Measurements from ENCODE around the gene USP30. TPM values are rescaled to one million over a fixed set of nuclear protein-coding genes. Genes with fewer than 3 reads are reported as not detected.

USP30 gene
- total RNA-seq, 1 experiment from 2014 or later = 6.9 TPM

DNA sequence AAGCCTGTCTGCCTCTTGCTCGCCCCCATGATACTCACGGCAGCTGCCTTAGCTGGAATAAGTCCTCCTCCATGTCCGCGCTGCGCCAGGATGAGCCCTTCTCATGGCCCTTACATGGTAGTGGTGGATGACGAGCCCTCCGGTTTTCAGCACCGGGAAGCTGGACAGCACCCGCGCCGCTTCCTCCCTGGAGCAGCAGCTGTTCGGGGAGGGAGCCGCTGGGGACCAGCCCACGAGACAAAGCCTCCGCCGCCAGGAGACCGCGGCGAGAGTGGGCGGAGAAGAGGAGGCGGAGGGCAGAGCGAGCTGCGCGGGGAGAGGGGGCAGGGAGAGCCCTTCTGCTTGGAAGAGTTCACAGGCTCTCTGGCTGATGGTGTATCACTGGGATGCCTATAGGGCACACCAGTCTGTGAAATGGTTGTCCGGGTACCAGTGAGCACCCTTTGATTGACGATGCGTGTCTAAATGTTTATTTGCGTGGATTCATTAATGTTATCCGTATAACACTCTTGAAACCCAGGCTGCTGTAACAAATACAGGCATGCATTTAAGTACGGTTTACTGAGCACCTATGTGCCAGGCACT lies 31.5 kb upstream of the USP30 start, which contains the start of gene SVOP:
SVOP (minus strand) TSS at position 273 of the 585 bp plus-strand sequence; CDS start at position 73, 200 bp downstream.
- Mint-ChIP-seq H3K27me3 (ENCODE audit: low read depth) (peaks cover 16% of the 10 kb centered on the region), H3K36me3 (no peaks in the 10 kb centered on the region)
- peak; percentile 44; the same call in 1 of the 2 replicates for TF ChIP-seq ZNF263 (CRISPR knock-in tag; IDR thresholded peaks at IDR 0.05; ENCODE audit: low read depth)
- 0 out of 2 replicates have a peak, but pooled peaks have one; percentile 87 for TF ChIP-seq MLX (CRISPR knock-in tag; IDR thresholded peaks at IDR 0.05)
- TF ChIP-seq TEAD4 (CRISPR knock-in tag; IDR thresholded peaks at IDR 0.05) = no peak; the same call in 1 of the 2 replicates
- TF ChIP-seq, protein P1, sequence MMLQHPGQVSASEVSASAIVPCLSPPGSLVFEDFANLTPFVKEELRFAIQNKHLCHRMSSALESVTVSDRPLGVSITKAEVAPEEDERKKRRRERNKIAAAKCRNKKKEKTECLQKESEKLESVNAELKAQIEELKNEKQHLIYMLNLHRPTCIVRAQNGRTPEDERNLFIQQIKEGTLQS (CRISPR knock-in tag; conservative IDR thresholded peaks at IDR 0.05) = no peak
- TF ChIP-seq CREB1 (CRISPR knock-in tag; IDR thresholded peaks at IDR 0.05) = peak; percentile 96
- TF ChIP-seq ZNF423 (CRISPR knock-in tag; IDR thresholded peaks at IDR 0.05) = no peak
- 0 out of 2 replicates have a peak, but pooled peaks have one; percentile 73 for TF ChIP-seq CBFB (CRISPR knock-in tag; IDR thresholded peaks at IDR 0.05; ENCODE audit: low read depth)
- no peak; the same call in 1 of the 2 replicates for TF ChIP-seq USF2 (CRISPR knock-in tag; IDR thresholded peaks at IDR 0.05)
- peak; percentile 83 for TF ChIP-seq MYBL2 (CRISPR knock-in tag; IDR thresholded peaks at IDR 0.05)
- 0 out of 2 replicates have a peak, but pooled peaks have one; percentile 55 for TF ChIP-seq ZNF317 (CRISPR knock-in tag; IDR thresholded peaks at IDR 0.05; ENCODE audit: borderline replicate concordance, low read depth)
- TF ChIP-seq, protein P2, sequence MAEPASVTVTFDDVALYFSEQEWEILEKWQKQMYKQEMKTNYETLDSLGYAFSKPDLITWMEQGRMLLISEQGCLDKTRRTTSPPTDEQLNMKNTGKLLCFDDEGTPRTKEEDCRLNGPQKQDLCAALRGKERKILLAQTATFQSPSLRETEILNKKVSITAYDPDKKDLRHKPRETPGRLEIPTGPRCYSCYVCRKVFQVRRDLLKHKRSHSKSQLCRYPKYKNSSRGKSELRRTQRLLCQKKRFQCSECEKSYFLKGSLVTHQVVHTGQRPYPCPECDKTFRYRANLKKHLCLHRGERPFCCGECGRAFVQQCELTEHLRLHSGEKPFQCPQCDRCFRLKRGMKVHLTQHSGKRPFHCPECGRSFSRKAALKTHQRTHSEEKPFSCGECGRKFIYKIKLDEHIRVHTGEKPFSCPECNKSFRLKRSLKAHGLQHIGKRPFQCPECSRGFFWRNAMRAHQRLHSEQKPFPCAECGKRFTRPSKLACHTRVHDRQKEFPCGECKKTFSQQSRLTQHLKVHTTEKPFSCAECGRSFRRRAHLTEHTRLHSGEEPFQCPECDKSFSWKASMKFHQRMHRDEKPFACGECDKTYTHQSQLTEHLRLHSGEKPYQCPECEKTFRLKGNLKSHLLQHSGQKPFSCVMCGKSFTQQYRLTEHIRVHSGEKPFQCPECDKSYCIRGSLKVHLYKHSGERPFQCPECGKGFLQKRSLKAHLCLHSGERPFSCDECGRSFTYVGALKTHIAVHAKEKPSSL (CRISPR knock-in tag; conservative IDR thresholded peaks at IDR 0.05) = no peak
- peak; percentile 64; the same call in 1 of the 2 replicates for TF ChIP-seq GABPB1 (CRISPR knock-in tag; IDR thresholded peaks at IDR 0.05)
- no peak for TF ChIP-seq JAZF1 (CRISPR knock-in tag; IDR thresholded peaks at IDR 0.05)
- no peak for TF ChIP-seq GRHL2 (CRISPR knock-in tag; IDR thresholded peaks at IDR 0.05; ENCODE audit: insufficient replicate concordance, severe bottlenecking)
- no peak for TF ChIP-seq PRRX2 (CRISPR knock-in tag; IDR thresholded peaks at IDR 0.05)
- no peak for TF ChIP-seq OVOL2 (CRISPR knock-in tag; IDR thresholded peaks at IDR 0.05; ENCODE audit: borderline replicate concordance)
- no peak for TF ChIP-seq HMGA2 (CRISPR knock-in tag; IDR thresholded peaks at IDR 0.05)
- TF ChIP-seq ZNF232 (CRISPR knock-in tag; IDR thresholded peaks at IDR 0.05) = peak; percentile 84; the same call in 1 of the 2 replicates
- TF ChIP-seq, protein P3, sequence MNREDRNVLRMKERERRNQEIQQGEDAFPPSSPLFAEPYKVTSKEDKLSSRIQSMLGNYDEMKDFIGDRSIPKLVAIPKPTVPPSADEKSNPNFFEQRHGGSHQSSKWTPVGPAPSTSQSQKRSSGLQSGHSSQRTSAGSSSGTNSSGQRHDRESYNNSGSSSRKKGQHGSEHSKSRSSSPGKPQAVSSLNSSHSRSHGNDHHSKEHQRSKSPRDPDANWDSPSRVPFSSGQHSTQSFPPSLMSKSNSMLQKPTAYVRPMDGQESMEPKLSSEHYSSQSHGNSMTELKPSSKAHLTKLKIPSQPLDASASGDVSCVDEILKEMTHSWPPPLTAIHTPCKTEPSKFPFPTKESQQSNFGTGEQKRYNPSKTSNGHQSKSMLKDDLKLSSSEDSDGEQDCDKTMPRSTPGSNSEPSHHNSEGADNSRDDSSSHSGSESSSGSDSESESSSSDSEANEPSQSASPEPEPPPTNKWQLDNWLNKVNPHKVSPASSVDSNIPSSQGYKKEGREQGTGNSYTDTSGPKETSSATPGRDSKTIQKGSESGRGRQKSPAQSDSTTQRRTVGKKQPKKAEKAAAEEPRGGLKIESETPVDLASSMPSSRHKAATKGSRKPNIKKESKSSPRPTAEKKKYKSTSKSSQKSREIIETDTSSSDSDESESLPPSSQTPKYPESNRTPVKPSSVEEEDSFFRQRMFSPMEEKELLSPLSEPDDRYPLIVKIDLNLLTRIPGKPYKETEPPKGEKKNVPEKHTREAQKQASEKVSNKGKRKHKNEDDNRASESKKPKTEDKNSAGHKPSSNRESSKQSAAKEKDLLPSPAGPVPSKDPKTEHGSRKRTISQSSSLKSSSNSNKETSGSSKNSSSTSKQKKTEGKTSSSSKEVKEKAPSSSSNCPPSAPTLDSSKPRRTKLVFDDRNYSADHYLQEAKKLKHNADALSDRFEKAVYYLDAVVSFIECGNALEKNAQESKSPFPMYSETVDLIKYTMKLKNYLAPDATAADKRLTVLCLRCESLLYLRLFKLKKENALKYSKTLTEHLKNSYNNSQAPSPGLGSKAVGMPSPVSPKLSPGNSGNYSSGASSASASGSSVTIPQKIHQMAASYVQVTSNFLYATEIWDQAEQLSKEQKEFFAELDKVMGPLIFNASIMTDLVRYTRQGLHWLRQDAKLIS (CRISPR knock-in tag; IDR thresholded peaks at IDR 0.05; ENCODE audit: borderline replicate concordance) = no peak
- peak; percentile 74; the same call in 1 of the 2 replicates for TF ChIP-seq USF1 (CRISPR knock-in tag; IDR thresholded peaks at IDR 0.05)
- TF ChIP-seq ESRRA (CRISPR knock-in tag; IDR thresholded peaks at IDR 0.05; ENCODE audit: borderline replicate concordance) = peak; percentile 96
- TF ChIP-seq ATF1 (CRISPR knock-in tag; IDR thresholded peaks at IDR 0.05) = 0 out of 2 replicates have a peak, but pooled peaks have one; percentile 46
- peak; percentile 93; the same call in 1 of the 2 replicates for TF ChIP-seq ZNF138 (CRISPR knock-in tag; conservative IDR thresholded peaks at IDR 0.05)
- 0 out of 2 replicates have a peak, but pooled peaks have one; percentile 58 for TF ChIP-seq NFE2L1 (CRISPR knock-in tag; IDR thresholded peaks at IDR 0.05)
- TF ChIP-seq TCF7 (CRISPR knock-in tag; IDR thresholded peaks at IDR 0.05; ENCODE audit: low read depth) = no peak
- no peak; the same call in 1 of the 2 replicates for TF ChIP-seq NR2C2 (CRISPR knock-in tag; IDR thresholded peaks at IDR 0.05)
- TF ChIP-seq FOXP1 (CRISPR knock-in tag; IDR thresholded peaks at IDR 0.05; ENCODE audit: borderline replicate concordance) = peak; percentile 98
- TF ChIP-seq IRF1 (CRISPR knock-in tag; IDR thresholded peaks at IDR 0.05) = peak; percentile 80

More for the DNA sequence above, 31.5 kb upstream of the USP30 start, which contains the start of gene SVOP:
- DNase-seq (ENCODE audit: low spot score) = peak; percentile 96
- Mint-ChIP-seq H3K4me3 (peak within 1 kb of the TSS; percentile 52), H3K9me3 (peaks cover 3% of the 10 kb centered on the region; the same call in 1 of the 2 replicates), H3K27ac (no peak within 1 kb of the TSS), H3K4me1 (peaks cover 3% of the 10 kb centered on the region; the same call in 1 of the 2 replicates)
- CTCF ChIA-PET = interaction anchor here (1.2 to 1.4 kb wide), 2 partner anchors 71 to 137 kb away, joined by 3 to 5 read pairs; no protein-coding TSS in a partner anchor
- POLR2A ChIA-PET = interaction anchor here (1.0 kb wide), 1 partner anchor 41 kb away, joined by 3 read pairs; no protein-coding TSS in a partner anchor
- peak; percentile 98 for ATAC-seq

Measured in WTC11 (cell line).